H1 (cell line): ENCODE results near the gene ADGRB3.

Experiments
- CHD1 ChIP-seq: IDR thresholded peaks from 2 replicates; pipeline ENCODE4 v1.6.1; 2012; ENCODE audit warnings: low read depth, low read length, improper control_type of control experiment
- RBBP5 ChIP-seq: IDR thresholded peaks from 2 replicates; pipeline ENCODE4 v1.7.1; 2012; ENCODE audit warnings: low read depth, mild to moderate bottlenecking, inconsistent platforms, low read length, moderate library complexity, borderline replicate concordance
- TF ChIP-seq, protein P1 (sequence below): IDR thresholded peaks from 2 replicates; pipeline ENCODE4 v1.6.1; 2012; ENCODE audit warnings: low read length, inconsistent platforms
- TF ChIP-seq, protein P2 (sequence below), 3 experiments: IDR thresholded peaks; 1 replicate in 2 of 3; 2 replicates in 1 of 3; pipeline versions ENCODE4 v1.5.1 to v1.6.1; 2011; ENCODE audit warnings: low read length in 3 of 3, mild to moderate bottlenecking in 3 of 3, inconsistent platforms in 2 of 3, low read depth in 1 of 3, moderate library complexity in 1 of 3; ENCODE audit not compliant: insufficient read depth in 1 of 3; ENCODE audit errors: control extremely low read depth in 1 of 3
- TF ChIP-seq, protein P3 (sequence below): IDR thresholded peaks from 2 replicates; pipeline ENCODE4 v1.6.1; 2012; ENCODE audit warnings: inconsistent platforms

- TF ChIP-seq, protein P1, sequence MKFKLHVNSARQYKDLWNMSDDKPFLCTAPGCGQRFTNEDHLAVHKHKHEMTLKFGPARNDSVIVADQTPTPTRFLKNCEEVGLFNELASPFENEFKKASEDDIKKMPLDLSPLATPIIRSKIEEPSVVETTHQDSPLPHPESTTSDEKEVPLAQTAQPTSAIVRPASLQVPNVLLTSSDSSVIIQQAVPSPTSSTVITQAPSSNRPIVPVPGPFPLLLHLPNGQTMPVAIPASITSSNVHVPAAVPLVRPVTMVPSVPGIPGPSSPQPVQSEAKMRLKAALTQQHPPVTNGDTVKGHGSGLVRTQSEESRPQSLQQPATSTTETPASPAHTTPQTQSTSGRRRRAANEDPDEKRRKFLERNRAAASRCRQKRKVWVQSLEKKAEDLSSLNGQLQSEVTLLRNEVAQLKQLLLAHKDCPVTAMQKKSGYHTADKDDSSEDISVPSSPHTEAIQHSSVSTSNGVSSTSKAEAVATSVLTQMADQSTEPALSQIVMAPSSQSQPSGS: no peak
- TF ChIP-seq, protein P2, sequence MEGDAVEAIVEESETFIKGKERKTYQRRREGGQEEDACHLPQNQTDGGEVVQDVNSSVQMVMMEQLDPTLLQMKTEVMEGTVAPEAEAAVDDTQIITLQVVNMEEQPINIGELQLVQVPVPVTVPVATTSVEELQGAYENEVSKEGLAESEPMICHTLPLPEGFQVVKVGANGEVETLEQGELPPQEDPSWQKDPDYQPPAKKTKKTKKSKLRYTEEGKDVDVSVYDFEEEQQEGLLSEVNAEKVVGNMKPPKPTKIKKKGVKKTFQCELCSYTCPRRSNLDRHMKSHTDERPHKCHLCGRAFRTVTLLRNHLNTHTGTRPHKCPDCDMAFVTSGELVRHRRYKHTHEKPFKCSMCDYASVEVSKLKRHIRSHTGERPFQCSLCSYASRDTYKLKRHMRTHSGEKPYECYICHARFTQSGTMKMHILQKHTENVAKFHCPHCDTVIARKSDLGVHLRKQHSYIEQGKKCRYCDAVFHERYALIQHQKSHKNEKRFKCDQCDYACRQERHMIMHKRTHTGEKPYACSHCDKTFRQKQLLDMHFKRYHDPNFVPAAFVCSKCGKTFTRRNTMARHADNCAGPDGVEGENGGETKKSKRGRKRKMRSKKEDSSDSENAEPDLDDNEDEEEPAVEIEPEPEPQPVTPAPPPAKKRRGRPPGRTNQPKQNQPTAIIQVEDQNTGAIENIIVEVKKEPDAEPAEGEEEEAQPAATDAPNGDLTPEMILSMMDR (IDR thresholded peaks at IDR 0.05; ENCODE audit: control extremely low read depth in 1 of 3, insufficient read depth in 1 of 3, low read depth in 1 of 3, low read length in 3 of 3): no peak
- no peak for TF ChIP-seq RBBP5
- TF ChIP-seq, protein P3, sequence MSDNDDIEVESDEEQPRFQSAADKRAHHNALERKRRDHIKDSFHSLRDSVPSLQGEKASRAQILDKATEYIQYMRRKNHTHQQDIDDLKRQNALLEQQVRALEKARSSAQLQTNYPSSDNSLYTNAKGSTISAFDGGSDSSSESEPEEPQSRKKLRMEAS: no peak
- no peak for TF ChIP-seq CHD1
Observed at GRCh38 chr6:69122407-69122773, 487.3 kb downstream of the ADGRB3 start.
